Adrenal gland (tissue), 19 donors: ENCODE data around the gene CARS1. TPM values are rescaled to one million over a fixed set of nuclear protein-coding genes. Genes with fewer than 3 reads are reported as not detected.

Source experiments
- DNase-seq, 7 donors: peaks; one replicate each; pipeline ENCODE4 v3.0.0-alpha.2; 2019 to 2020
- H3K27ac ChIP-seq, 5 donors: fragments of 200-600 bp; sonication (generic) in 4 of 5; 1 replicate in 3 of 5; 2 replicates in 2 of 5; pipeline versions ENCODE4 v1.5.1 to v1.8.0; 2016 to 2020; ENCODE audit warnings: mild to moderate bottlenecking in 1 of 5
- H3K27me3 ChIP-seq: fragments of 200-600 bp; 2 replicates; pipeline ENCODE4 v1.8.0; 2021
- H3K36me3 ChIP-seq, 2 donors: fragments of 200-600 bp; replicated peaks in 1 of 2; 1 replicate in 1 of 2; 2 replicates in 1 of 2; pipeline versions ENCODE4 v1.5.1 to v1.8.0; 2018 to 2022
- H3K4me1 ChIP-seq, 2 donors: fragments of 200-600 bp; replicated peaks in 1 of 2; 1 replicate in 1 of 2; 2 replicates in 1 of 2; pipeline versions ENCODE4 v1.5.1 to v1.8.0; 2018 to 2021
- H3K4me3 ChIP-seq, 4 donors: fragments of 200-600 bp; sonication (generic) in 3 of 4; one replicate each; pipeline ENCODE4 v1.5.1; 2016 to 2018
- H3K9me3 ChIP-seq, 3 donors: fragments of 200-600 bp; sonication (generic) in 1 of 3; replicated peaks in 1 of 3; 1 replicate in 2 of 3; 2 replicates in 1 of 3; pipeline versions ENCODE4 v1.5.1 to v1.8.0; 2016 to 2021
- POLR2A ChIP-seq, 2 donors: fragments of 450-650 bp; IDR thresholded peaks; one replicate each; pipeline ENCODE4 v1.6.1; 2017; ENCODE audit warnings: antibody characterized with exemption in 2 of 2, mild to moderate bottlenecking in 2 of 2, moderate library complexity in 1 of 2
- WGBS, 4 donors: extraction: QIAGEN DNeasy Blood & Tissue Kit in 2 of 4; methylation state at CpG; one replicate each; pipeline versions ENCODE4 v1.1.5 to v1.1.7; 2013 to 2017; 5-methylcytosine and 5-hydroxymethylcytosine counted together
- intact Hi-C, 2 donors: fragments of 100-400 bp; cut with DNase I; formaldehyde crosslinking; loops; one replicate each; pipeline versions ENCODE4 v1.14.1 to v1.15.0; 2022 to 2023
- long read RNA-seq, 10 donors: library from polyadenylated mRNA in 3 of 10; unstranded in 2 of 10; stranded (forward) in 1 of 10; transcript quantifications; one replicate each; pipeline ENCODE4 v2.0.0 and lab custom pipeline, GENCODE V29; 2021 to 2026
- polyA plus RNA-seq, 3 donors: library from polyadenylated mRNA; stranded (reverse); fragments of 200-250 nt in 2 of 3; fragments of 350-450 nt in 1 of 3; fragmentation: Illumina TruSeq in 1 of 3; extraction: RNeasy Lipid Tissue Mini Kit (QIAGEN cat#74804) in 1 of 3; gene quantifications; one replicate each; pipeline ENCODE4 v1.2.3, GENCODE V29; 2013 to 2014
- total RNA-seq, 9 donors: library from RNA; depleted of rRNA in 4 of 9; stranded (reverse); fragments of >200 nt in 4 of 9; fragments of 120-200 nt in 1 of 9; fragmentation: NEBNext Ultra II Directional in 1 of 9; extraction: Animal tissue kit (Norgen Biotek cat#: 25700) in 1 of 9; gene quantifications; one replicate each; pipeline versions ENCODE4 v1.1.0 to v1.2.4, GENCODE V29; 2013 to 2023
- TF ChIP-seq, protein P1 (sequence below), 6 experiments: fragments of 450-650 bp in 4 of 6; fragments of 200-600 bp in 2 of 6; sonication (generic) in 1 of 6; IDR thresholded peaks; 1 replicate in 5 of 6; 2 replicates in 1 of 6; pipeline versions ENCODE4 v1.5.1 to v1.8.0; 2016 to 2021; ENCODE audit warnings: antibody characterized with exemption in 6 of 6, mild to moderate bottlenecking in 2 of 6, moderate library complexity in 1 of 6
- donor health status: healthy with polysubstance abuse.
- donor health status: Bipolar disorder and iron deficiency.
- donor health status: DM: yes; HTN: yes; CAD: no.
- donor health status: DM: no; HTN: no; CAD: no.
- donor health status: DM: no; HTN: no; CAD: no.
- donor health status: DM: yes; HTN: yes; CAD: no.

Gene CARS1
- 10 to 100 TPM; 17.2 to 46.7 (median 28.1) TPM for total RNA-seq
- 10 to 100 TPM; 31.1 to 35.2 (median 32.5) TPM for polyA plus RNA-seq
- long read RNA-seq, donor 1, result 0 reads
- long read RNA-seq, donor 2, partial matches to known transcripts, result 0 of 1 reads
- long read RNA-seq, donor 2, other reads (novel, unspliced or antisense), result 0 of 1 reads
- long read RNA-seq, donor 3, partial matches to known transcripts, result 0 of 3 reads
- long read RNA-seq, donor 3, other reads (novel, unspliced or antisense), result 0 of 3 reads
- long read RNA-seq, donor 4, transcript CARS-203 (22 exons, 2,685 nt), result major isoform, 6 of 22 reads
- long read RNA-seq, donor 4, transcript CARS-201 (22 exons, 2,491 nt), result minor isoform, 5 of 22 reads
- long read RNA-seq, donor 4, partial matches to known transcripts, result 6 of 22 reads
- long read RNA-seq, donor 4, other reads (novel, unspliced or antisense), result 5 of 22 reads
- long read RNA-seq, donor 5, transcript CARS-202 (23 exons, 2,758 nt), result minor isoform, 9 of 104 reads
- long read RNA-seq, donor 5, transcript CARS-203 (22 exons, 2,685 nt), result major isoform, 39 of 104 reads
- long read RNA-seq, donor 5, transcript CARS-201 (22 exons, 2,491 nt), result minor isoform, 16 of 104 reads
- long read RNA-seq, donor 5, partial matches to known transcripts, result 9 of 104 reads
- long read RNA-seq, donor 5, other reads (novel, unspliced or antisense), result 31 of 104 reads
- long read RNA-seq, donor 6, partial matches to known transcripts, result 9 of 18 reads
- long read RNA-seq, donor 6, other reads (novel, unspliced or antisense), result 3 of 18 reads
- long read RNA-seq, donor 7, partial matches to known transcripts, result 0 of 1 reads
- long read RNA-seq, donor 7, other reads (novel, unspliced or antisense), result 0 of 1 reads
- long read RNA-seq, donor 8, result 0 reads
- long read RNA-seq, donor 9, result 0 reads
- long read RNA-seq, donor 10, result 0 reads

DNA sequence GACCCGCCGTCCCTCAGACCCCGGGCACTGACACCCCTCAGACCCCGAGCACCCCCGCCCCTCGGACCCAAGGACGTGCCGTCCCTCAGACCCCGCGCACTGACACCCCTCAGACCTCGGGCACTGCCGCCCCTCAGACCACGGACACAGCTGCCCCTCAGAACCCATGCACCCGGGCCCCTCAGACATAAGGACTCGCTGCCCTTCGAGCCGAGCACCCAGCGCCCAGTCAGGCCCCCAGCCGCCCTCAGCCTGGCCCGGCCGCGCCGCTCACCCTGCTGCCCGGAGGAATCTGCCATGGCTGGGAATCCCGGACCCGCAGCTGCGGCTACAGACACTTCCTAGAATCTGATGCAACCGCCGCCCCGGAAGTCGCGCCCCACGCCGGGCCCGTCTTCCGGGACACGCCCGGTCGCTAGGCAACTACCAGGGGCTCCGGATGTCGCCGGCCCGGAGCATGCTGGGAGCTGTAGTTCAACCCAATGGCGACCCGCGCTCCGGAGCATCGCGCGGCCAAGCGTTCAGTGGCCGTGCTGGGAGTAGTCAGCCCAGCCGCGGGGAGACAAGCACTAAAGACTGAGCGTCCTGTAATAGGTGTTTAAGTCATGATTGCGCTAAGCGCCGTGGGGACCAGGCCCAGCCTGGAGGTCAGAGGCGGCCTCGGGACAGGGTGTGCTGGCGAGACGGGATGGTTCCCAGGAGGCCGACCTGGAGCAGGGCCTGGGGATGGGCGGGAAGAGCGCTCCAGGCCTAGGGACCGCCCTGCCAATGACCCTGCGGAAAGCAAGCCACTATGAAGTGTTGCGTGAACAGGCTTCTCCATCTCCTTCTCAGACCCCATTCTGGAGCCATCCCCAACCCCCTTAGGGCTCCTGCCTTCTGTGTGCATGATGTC lies at the start of gene CARS1:
CARS1 (minus strand) TSS at position 355 of the 895 bp plus-strand sequence; CDS start at position 299, 56 bp downstream.
- Histone ChIP-seq H3K4me1 (peaks cover 0 to 12% of the 10 kb centered on the region in 2 donors), H3K9me3 (no peaks in the 10 kb centered on the region), H3K27ac (peak within 1 kb of the TSS in 4 of 5 donors; percentile 33 to 85 (median 66)), H3K27me3 (no peaks in the 10 kb centered on the region), H3K36me3 (no peaks in the 10 kb centered on the region), H3K4me3 (peak within 1 kb of the TSS; percentile 11 to 97 (median 74))
- TF ChIP-seq, protein P1, sequence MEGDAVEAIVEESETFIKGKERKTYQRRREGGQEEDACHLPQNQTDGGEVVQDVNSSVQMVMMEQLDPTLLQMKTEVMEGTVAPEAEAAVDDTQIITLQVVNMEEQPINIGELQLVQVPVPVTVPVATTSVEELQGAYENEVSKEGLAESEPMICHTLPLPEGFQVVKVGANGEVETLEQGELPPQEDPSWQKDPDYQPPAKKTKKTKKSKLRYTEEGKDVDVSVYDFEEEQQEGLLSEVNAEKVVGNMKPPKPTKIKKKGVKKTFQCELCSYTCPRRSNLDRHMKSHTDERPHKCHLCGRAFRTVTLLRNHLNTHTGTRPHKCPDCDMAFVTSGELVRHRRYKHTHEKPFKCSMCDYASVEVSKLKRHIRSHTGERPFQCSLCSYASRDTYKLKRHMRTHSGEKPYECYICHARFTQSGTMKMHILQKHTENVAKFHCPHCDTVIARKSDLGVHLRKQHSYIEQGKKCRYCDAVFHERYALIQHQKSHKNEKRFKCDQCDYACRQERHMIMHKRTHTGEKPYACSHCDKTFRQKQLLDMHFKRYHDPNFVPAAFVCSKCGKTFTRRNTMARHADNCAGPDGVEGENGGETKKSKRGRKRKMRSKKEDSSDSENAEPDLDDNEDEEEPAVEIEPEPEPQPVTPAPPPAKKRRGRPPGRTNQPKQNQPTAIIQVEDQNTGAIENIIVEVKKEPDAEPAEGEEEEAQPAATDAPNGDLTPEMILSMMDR (IDR thresholded peaks at IDR 0.05), result no peak
- peak; percentile 16 to 77 for TF ChIP-seq POLR2A (IDR thresholded peaks at IDR 0.05)
- 0 to 2% (median 1%) methylated on average over 10 to 68 of the region's 68 CpGs for WGBS, 4 donors
- intact Hi-C loops, result no loop called here
- DNase-seq, result peak; percentile 93 to 98 (median 96)

DNA sequence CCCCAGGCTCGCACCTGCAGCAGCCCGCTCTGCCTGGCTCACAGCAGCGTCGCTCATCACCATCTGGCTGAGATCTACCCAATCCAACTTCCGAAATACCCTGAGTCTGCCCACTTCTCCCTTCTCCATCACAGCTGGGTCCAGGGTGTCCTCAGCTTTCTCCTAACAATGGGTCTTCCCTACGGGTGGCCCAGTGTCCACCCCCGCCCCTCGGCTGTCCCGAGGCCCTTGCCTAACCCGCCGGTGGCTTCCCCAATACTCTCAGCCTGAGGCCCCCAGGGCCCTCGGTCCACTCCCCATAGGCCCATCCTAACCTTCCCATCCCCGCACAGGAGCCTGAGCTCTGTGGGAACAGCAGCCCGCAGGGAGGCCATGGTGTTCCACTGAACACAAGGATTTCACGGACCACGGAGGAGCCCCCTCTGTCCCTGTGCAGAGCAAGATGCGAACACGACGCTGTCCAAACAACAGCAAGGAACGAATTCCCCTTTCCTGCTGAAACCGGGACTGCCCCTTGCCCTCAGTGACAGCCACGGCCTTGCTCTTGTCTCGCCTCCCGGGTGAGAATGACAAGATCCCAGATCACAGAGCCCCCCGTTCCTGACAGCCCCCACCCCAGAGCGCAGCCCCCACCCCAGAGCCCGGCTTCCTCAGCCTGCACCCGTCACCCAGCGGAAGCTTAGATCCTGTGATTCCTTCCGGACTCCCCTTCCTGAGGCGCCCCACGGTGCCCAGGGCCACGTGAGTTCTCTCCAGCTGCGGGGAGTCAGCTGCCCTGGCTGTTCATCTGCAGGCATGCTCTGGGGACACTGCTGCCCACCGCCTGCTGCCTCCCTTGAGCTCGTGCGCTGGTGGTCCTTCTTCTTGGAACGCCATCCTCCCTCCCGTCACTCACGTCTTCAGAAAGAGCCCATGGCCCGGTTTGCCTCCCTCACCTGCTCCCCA lies 48.8 kb upstream of the CARS1 start:
- no peaks in the 10 kb centered on the region for H3K4me1 ChIP-seq
- H3K27me3 ChIP-seq, result no peaks in the 10 kb centered on the region
- DNase-seq, result peak in 2 of 7 donors; percentile 11 to 21
- 91 to 95% (median 93%) methylated on average over 28 to 41 of the region's 41 CpGs for WGBS, 4 donors
- no peaks in the 10 kb centered on the region for H3K9me3 ChIP-seq
- intact Hi-C loops, result loop anchor here in 1 of 2 donors (5.0 kb wide), 1 partner anchor 111 kb away; the partner anchor contains the start of gene MRGPRG
- peaks cover 0 to 7% of the 10 kb centered on the region in 2 donors for H3K36me3 ChIP-seq
- no peak overlapping the region for H3K4me3 ChIP-seq
- no peak overlapping the region for H3K27ac ChIP-seq
- TF ChIP-seq, protein P1 (IDR thresholded peaks at IDR 0.05), result no peak
- no peak for TF ChIP-seq POLR2A (IDR thresholded peaks at IDR 0.05)

- no peaks in the 10 kb centered on the region for H3K9me3 ChIP-seq
- peaks cover 0 to 7% of the 10 kb centered on the region in 2 donors for H3K36me3 ChIP-seq
- 95 to 97% (median 96%) methylated on average over 19 to 23 of the region's 23 CpGs for WGBS, 4 donors
- intact Hi-C loops, result loop anchor here in 1 of 2 donors (5.0 kb wide), 1 partner anchor 112 kb away; the partner anchor contains the start of gene MRGPRG
- no peaks in the 10 kb centered on the region for H3K27me3 ChIP-seq
- H3K4me1 ChIP-seq, result no peaks in the 10 kb centered on the region
- no peak overlapping the region for H3K27ac ChIP-seq
- TF ChIP-seq, protein P1 (IDR thresholded peaks at IDR 0.05), result no peak
- TF ChIP-seq POLR2A (IDR thresholded peaks at IDR 0.05), result no peak
- H3K4me3 ChIP-seq, result no peak overlapping the region
- peak in 2 of 7 donors; percentile 6 to 44 for DNase-seq
Observed at GRCh38 chr11:3104961-3105790, 48.0 kb upstream of the CARS1 start.
